MCF 10A (cell line): ENCODE data around the gene MAGEA11. TPM values are rescaled to one million over a fixed set of nuclear protein-coding genes. Genes with fewer than 3 reads are reported as not detected.

ENCODE experiments used
- BruUV-seq: library from RNA; stranded (reverse); fragments of 400-500 nt; replicated peaks from 2 replicates; lab custom pipeline; 2021; lab: Mats Ljungman, UMichigan
- CTCF ChIA-PET: fragments of 300-600 bp; sonication (Branson Sonifier 250); formaldehyde crosslinking; extraction: SDS; loops from one replicate; lab custom pipeline; 2021; ENCODE audit warnings: antibody characterized with exemption, inconsistent platforms; lab: Yijun Ruan, JAX
- POLR2A ChIA-PET: fragments of 300-600, 350-650 bp; sonication (Branson Sonifier 250); formaldehyde crosslinking; extraction: SDS; loops from one replicate; lab custom pipeline; 2020; ENCODE audit warnings: antibody characterized with exemption, inconsistent platforms; lab: Yijun Ruan, JAX
- DNase-seq: peaks from one replicate; pipeline ENCODE4 v3.0.0-alpha.2; 2018; ENCODE audit not compliant: unreplicated experiment
- H3K27ac Mint-ChIP-seq: one replicate; pipeline ENCODE4 v1.8.0; 2022; ENCODE audit warnings: mild to moderate bottlenecking, low read depth, mixed read lengths; ENCODE audit not compliant: unreplicated experiment
- H3K27me3 Mint-ChIP-seq: one replicate; pipeline ENCODE4 v1.8.0; 2022; ENCODE audit warnings: mixed read lengths; ENCODE audit not compliant: insufficient read depth, unreplicated experiment
- H3K36me3 Mint-ChIP-seq: one replicate; pipeline ENCODE4 v1.8.0; 2022; ENCODE audit warnings: mild to moderate bottlenecking, moderate library complexity, mixed read lengths; ENCODE audit not compliant: insufficient read depth, unreplicated experiment
- H3K4me1 Mint-ChIP-seq: one replicate; pipeline ENCODE4 v1.8.0; 2022; ENCODE audit warnings: mixed read lengths; ENCODE audit not compliant: insufficient read depth, unreplicated experiment
- H3K4me3 Mint-ChIP-seq: one replicate; pipeline ENCODE4 v1.8.0; 2022; ENCODE audit warnings: mild to moderate bottlenecking, moderate library complexity, mixed read lengths; ENCODE audit not compliant: unreplicated experiment
- H3K9me3 Mint-ChIP-seq: one replicate; pipeline ENCODE4 v1.8.0; 2022; ENCODE audit warnings: mixed read lengths; ENCODE audit not compliant: unreplicated experiment
- intact Hi-C: fragments of 100-400 bp; cut with micrococcal nuclease; formaldehyde crosslinking; loops from 2 replicates; pipeline ENCODE4 v1.14.1; 2022
- total RNA-seq: library from RNA; stranded (reverse); gene quantifications from 2 replicates; pipeline ENCODE4 v1.2.3, GENCODE V29; 2022
- TF ChIP-seq, protein P1 (sequence below): fragments of 200-600 bp; IDR thresholded peaks from one replicate; pipeline ENCODE4 v1.8.0; 2022; ENCODE audit warnings: antibody characterized with exemption, mild to moderate bottlenecking; ENCODE audit not compliant: unreplicated experiment

Gene MAGEA11
- total RNA-seq, 1 experiment from 2014 or later: not detected

DNA sequence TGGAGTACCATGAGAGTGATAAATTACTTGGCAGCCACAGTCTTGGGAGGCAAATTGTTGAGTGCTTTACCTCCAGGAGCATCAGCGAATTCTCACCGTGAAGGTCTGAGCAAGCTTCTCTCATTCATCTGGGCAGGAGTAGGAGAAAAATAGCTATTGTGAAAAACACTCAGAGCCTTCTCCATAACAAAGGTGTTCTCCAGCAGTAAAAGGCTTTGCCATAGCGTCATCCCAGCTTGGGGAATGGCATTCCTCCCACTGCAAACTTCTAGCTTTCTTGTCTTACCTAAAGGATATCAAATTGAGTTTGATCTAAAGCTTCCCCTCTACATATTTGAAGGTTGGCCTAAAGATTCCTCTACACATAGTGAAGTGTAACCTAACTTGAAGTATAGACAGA, 29.8 kb upstream of the MAGEA11 start:
- POLR2A ChIA-PET: no interaction called here
- no peak overlapping the region for H3K4me3 Mint-ChIP-seq

DNA sequence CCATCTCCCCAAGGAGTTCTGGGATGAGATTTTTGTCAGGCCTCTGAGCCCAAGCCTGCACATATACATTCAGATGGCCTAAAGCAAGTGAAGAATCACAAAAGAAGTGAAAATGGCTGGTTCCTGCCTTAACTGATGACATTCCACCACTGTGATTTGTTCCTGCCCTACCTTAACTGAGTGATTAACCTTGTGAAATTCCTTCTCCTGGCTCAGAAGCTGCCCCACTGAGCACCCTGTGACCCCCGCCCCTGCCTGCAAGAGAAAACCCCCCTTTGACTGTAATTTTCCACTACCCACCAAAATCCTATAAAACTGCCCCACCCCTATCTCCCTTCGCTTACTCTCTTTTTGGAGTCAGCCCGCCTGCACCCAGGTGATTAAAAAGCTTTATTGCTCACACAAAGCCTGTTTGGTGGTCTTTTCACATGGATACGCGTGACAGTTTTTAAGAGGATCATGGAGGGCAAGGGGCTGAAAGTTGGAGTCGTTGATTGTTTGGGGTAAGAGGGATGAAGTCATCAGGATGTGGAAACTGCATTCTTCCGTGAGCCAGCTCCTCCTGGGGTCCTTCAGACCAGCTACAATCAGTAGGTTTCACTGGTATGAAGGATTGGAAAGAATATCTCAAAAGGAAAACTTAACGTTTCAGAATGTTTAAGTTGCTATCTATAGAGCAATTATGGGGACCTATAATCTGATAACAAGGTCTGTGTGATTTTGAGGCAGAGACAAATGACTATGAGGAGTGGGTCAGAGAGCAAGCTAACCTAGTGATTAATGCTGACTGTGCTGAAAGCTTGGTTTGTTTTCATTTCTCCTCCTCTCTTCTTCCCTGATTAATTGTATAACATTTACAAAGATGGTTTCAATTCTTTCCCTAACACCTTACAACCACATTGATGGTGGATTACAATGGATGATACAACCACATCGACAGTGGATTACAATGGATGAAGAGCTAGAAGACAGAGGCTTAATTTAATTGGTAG, 28.6 kb upstream of the MAGEA11 start:
- Mint-ChIP-seq H3K4me1 (no peaks in the 10 kb centered on the region), H3K27me3 (no peaks in the 10 kb centered on the region), H3K36me3 (peaks cover 6% of the 10 kb centered on the region), H3K9me3 (peaks cover 5% of the 10 kb centered on the region), H3K27ac (no peak overlapping the region), H3K4me3 (no peak overlapping the region)
- BruUV-seq: no TSS peak
- TF ChIP-seq, protein P1, sequence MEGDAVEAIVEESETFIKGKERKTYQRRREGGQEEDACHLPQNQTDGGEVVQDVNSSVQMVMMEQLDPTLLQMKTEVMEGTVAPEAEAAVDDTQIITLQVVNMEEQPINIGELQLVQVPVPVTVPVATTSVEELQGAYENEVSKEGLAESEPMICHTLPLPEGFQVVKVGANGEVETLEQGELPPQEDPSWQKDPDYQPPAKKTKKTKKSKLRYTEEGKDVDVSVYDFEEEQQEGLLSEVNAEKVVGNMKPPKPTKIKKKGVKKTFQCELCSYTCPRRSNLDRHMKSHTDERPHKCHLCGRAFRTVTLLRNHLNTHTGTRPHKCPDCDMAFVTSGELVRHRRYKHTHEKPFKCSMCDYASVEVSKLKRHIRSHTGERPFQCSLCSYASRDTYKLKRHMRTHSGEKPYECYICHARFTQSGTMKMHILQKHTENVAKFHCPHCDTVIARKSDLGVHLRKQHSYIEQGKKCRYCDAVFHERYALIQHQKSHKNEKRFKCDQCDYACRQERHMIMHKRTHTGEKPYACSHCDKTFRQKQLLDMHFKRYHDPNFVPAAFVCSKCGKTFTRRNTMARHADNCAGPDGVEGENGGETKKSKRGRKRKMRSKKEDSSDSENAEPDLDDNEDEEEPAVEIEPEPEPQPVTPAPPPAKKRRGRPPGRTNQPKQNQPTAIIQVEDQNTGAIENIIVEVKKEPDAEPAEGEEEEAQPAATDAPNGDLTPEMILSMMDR: no peak
- no peak for DNase-seq
- intact Hi-C loops: no loop called here
- ChIA-PET CTCF (no interaction called here), POLR2A (no interaction called here)

More for the DNA sequence above, 29.8 kb upstream of the MAGEA11 start:
- intact Hi-C loops: no loop called here
- BruUV-seq: no TSS peak
- no peaks in the 10 kb centered on the region for H3K4me1 Mint-ChIP-seq
- H3K27ac Mint-ChIP-seq: no peak overlapping the region
- H3K36me3 Mint-ChIP-seq: peaks cover 6% of the 10 kb centered on the region
- peaks cover 5% of the 10 kb centered on the region for H3K9me3 Mint-ChIP-seq
- CTCF ChIA-PET: no interaction called here
- no peak for DNase-seq
- no peaks in the 10 kb centered on the region for H3K27me3 Mint-ChIP-seq
- TF ChIP-seq, protein P1: no peak

DNA sequence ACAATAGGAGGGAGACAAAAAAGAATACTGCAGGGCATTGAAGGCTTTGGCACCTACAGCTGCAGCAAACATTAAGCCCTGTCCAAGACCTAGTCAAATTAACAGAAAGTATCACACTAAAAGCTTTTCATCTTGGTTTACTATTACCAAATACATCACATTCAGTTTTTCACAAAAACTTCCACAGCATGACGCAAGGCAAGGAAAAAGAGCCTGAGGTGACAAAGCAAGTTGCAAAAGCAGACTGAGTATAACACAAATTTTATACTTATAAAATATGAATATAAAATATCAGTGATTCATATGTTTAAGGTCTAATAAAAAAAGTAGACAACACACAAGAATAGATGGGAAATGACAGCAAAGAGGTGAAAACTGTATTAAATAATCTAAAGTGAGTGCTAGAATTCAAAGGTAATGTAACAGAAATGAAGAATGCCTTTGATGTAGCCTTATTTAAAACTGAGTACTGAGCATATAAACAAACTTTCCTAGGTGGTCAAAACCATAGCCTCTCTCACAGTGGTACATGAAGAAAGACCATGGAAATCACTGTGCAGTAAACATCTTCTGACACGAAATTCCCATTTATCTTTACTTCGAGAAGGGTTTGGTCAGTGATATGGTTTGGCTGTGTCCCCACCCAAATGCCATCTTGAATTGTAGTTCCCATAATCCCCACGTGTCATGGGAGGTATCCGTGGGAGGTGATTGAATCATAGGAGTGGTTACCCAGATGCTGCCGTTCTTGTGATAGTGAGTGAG, 27.7 kb upstream of the MAGEA11 start:
- H3K9me3 Mint-ChIP-seq: peaks cover 5% of the 10 kb centered on the region
- peaks cover 6% of the 10 kb centered on the region for H3K36me3 Mint-ChIP-seq
- H3K4me1 Mint-ChIP-seq: no peaks in the 10 kb centered on the region

More for the DNA sequence above, 27.7 kb upstream of the MAGEA11 start:
- ChIA-PET CTCF (no interaction called here), POLR2A (no interaction called here)
- Mint-ChIP-seq H3K27ac (no peak overlapping the region), H3K4me3 (no peak overlapping the region), H3K27me3 (no peaks in the 10 kb centered on the region)
- TF ChIP-seq, protein P1: no peak
- intact Hi-C loops: no loop called here
- no TSS peak for BruUV-seq
- DNase-seq: no peak
